GM10847 (cell line): ENCODE results near the gene KIAA0319L.

Source experiments
- POLR2A ChIP-seq: IDR thresholded peaks from 2 replicates; pipeline ENCODE4 v1.6.1; 2011; ENCODE audit not compliant: insufficient read length; ENCODE audit errors: extremely low read depth

Gene KIAA0319L

GRCh38 chr1:35502242-35502641 is 55.0 kb downstream of the KIAA0319L start:
- TF ChIP-seq POLR2A = no peak

- TF ChIP-seq POLR2A = no peak
Observed at GRCh38 chr1:35500439-35500838, 56.8 kb downstream of the KIAA0319L start.

GRCh38 chr1:35499652-35500176 is 57.5 kb downstream of the KIAA0319L start:
- no peak for TF ChIP-seq POLR2A

GRCh38 chr1:35499231-35499630 is 58.0 kb downstream of the KIAA0319L start:
- no peak for TF ChIP-seq POLR2A

GRCh38 chr1:35497571-35497970 is 59.6 kb downstream of the KIAA0319L start:
- no peak for TF ChIP-seq POLR2A

- no peak for TF ChIP-seq POLR2A
Observed at GRCh38 chr1:35490250-35490649, 67.0 kb downstream of the KIAA0319L start.

GRCh38 chr1:35488336-35488735 is 68.9 kb downstream of the KIAA0319L start:
- no peak for TF ChIP-seq POLR2A

GRCh38 chr1:35486858-35487408 is 70.3 kb downstream of the KIAA0319L start:
- no peak for TF ChIP-seq POLR2A

GRCh38 chr1:35481229-35481628 is 76.0 kb downstream of the KIAA0319L start:
- TF ChIP-seq POLR2A = no peak

GRCh38 chr1:35477870-35478269 is 79.3 kb downstream of the KIAA0319L start:
- no peak for TF ChIP-seq POLR2A

GRCh38 chr1:35475856-35476674 is 81.1 kb downstream of the KIAA0319L start:
- no peak for TF ChIP-seq POLR2A

GRCh38 chr1:35475356-35475755 is 81.8 kb downstream of the KIAA0319L start:
- TF ChIP-seq POLR2A = no peak

GRCh38 chr1:35470977-35471613 is 86.1 kb downstream of the KIAA0319L start:
- TF ChIP-seq POLR2A = no peak

GRCh38 chr1:35466120-35466519 is 91.1 kb downstream of the KIAA0319L start:
- no peak for TF ChIP-seq POLR2A

- TF ChIP-seq POLR2A = no peak
Observed at GRCh38 chr1:35463232-35463631, 94.0 kb downstream of the KIAA0319L start.
